ENCODE data around the gene ZNF595.
"Not testable (repeated sequence)": the region's sequence is repeated elsewhere in the genome, so short reads cannot be mapped to it uniquely, and the experiment has no call there.

DNA sequence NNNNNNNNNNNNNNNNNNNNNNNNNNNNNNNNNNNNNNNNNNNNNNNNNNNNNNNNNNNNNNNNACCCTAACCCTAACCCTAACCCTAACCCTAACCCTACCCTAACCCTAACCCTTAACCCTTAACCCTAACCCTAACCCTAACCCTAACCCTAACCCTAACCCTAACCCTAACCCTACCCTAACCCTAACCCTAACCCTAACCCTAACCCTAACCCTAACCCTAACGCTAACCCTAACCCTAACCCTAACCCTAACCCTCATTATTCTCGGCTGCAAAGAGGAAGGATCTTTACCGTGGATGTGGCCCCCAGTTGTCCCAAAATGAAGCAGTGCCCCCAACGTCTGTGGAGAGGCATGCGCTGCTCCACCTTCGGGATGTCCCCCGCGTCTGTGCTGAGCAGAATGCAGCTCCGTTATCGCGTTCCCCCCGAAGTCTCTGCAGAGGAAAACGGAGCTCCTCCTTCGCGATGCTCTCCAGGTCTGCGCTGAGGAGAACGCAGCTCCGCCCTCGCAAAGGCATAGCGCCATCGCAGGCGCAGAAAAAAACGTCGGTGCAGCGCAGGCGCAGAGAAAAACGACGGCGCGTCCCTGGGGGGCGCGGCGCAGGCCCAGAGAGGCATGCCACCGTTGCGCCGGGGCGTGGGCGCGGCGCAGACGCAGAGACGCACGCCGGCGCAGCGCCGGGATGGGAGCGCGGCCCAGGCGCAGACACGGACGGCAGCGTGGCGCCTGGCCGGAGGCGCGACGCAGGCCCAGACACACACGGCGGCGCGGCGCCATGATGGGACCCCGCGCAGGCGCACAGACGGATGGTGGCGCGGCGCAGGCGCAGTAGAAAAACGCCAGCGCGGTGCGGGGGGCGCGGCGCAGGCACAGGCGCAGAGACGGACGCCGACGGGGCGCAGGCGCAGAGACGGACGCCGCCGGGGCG lies 42.9 kb upstream of the ZNF595 start:
- TF ChIP-seq ZNF274 (IDR thresholded peaks at IDR 0.05; ENCODE audit: low read depth, low read length); YY1 (IDR thresholded peaks at IDR 0.05; ENCODE audit: insufficient read depth, insufficient read length); SUZ12 (IDR thresholded peaks at IDR 0.05; ENCODE audit: extremely low read depth, insufficient read depth, insufficient read length): not testable (repeated sequence)
